Activated gamma-delta T cell treated with anti-CD3 and anti-CD28 coated beads, Interleukin-2, amount 50 U/mL, for 16 hours (primary cell): ENCODE data around the gene MMP24OS.

Experiments used
- DNase-seq: peaks from one replicate; pipeline ENCODE4 v3.0.0-alpha.2; 2020; ENCODE audit warnings: low read depth

The MMP24OS gene

GRCh38 chr20:35306931-35307517 lies 29.1 kb upstream of the MMP24OS start:
- DNase-seq: no peak

- DNase-seq: peak; percentile 43
These were observed 28.0 kb upstream of the MMP24OS start for GRCh38 chr20:35305682-35306556.

DNA sequence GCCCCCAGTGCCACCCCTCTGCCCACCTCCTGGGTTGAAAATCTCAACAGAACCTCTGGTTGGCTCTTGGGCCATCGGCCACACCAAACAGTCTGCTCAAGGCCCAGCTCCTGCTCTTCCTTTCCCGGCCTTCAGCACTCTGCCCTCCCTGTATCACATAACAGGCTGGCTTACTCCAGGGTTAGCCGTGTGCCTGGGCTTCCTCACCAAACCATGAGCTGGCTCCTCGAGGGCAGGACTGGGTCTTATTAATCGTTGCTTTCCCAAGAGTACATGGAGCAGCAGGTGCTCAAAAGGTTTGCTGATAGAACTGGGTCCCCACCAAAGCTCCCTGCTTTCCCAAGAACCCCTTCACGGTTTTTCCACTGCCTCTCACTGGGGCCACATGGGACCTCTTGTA lies 27.0 kb upstream of the MMP24OS start:
- no peak for DNase-seq

GRCh38 chr20:35303735-35304491 lies 26.0 kb upstream of the MMP24OS start:
- DNase-seq: peak; percentile 78

DNA sequence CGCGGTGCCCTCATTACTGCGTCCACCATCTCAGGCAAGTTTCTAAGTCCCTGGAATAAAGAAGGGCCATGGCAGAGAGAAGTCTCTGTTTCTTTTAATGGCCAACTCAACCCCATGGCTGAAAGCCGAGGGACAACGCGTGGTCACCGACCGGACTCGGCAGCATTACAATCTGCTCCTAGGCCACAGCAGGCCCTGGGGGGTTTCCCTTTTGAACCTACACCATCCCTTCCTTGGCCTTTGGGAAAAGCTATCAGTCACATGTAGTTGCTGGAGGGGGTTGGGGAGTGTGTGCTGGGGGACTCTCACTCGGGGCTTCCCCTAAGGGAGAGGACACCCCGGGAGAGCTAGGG lies 25.4 kb upstream of the MMP24OS start:
- DNase-seq: no peak

GRCh38 chr20:35302421-35303335 lies 24.8 kb upstream of the MMP24OS start:
- DNase-seq: no peak

DNA sequence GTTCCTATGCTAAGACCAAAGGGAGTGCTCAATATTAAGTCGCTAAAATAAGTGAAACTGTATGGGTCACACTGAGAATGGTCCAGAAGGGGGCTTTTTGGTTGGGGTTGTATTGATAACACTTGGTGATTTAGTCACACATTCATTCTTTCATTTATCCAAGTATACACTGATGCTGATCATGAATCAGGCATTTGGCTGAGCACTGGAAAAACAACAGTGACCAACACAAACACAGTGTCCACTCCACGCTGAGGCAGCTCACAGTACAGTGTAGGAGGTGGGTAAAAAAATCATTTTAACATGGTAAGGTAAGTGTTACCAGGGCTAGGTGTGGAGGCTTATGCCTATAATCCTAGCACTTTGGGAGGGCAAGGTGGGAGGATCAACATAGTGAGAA lies 23.5 kb upstream of the MMP24OS start:
- DNase-seq: no peak

GRCh38 chr20:35300469-35301262 lies 22.7 kb upstream of the MMP24OS start:
- no peak for DNase-seq

GRCh38 chr20:35299780-35300179 lies 21.9 kb upstream of the MMP24OS start:
- DNase-seq: no peak

DNA sequence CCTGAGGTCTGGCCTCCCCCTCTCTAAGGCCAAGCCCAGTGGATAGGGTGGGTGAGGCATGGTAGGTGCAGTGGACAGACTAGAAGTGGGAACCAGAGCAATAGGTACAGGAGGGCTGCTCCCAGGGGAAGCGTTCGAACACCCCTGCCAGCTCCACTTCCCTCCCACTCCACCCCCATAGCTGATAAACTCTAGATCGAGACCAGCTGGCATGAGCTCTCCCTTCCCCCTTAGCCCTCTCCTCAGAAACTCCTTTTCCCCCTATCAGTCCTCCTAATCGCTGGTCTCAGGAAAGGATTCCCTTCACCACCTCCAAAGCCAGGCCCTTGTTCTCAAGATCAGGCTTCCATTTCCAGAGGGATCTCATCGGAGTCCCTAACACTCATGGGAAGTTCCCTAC lies 20.3 kb upstream of the MMP24OS start:
- DNase-seq: no peak

- no peak for DNase-seq
These were observed 19.8 kb upstream of the MMP24OS start for GRCh38 chr20:35297740-35298139.

GRCh38 chr20:35297155-35297554 lies 19.2 kb upstream of the MMP24OS start:
- DNase-seq: no peak

DNA sequence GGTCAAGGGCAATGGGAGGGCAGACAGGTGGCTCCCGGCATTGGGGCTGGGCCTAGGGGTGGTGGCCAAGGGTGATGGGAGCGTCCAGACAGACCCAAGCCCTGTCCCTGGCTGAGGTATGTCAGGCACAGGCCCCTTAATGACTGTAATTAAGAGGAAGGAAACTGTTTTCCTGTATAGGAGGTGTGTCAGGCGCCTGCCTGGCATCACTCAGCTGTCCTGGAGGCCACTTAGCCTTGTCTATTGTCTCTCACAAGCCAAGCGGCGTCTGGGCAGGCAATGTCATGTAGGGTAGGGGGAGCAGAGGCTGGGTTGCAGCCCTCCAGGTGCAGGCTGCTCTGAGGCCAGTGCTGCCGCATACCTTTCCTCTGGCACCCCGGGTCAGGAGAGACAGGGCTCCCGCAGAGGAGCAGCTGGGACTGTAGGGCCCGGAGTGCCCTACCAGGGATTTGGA lies 18.2 kb upstream of the MMP24OS start:
- DNase-seq: no peak

DNA sequence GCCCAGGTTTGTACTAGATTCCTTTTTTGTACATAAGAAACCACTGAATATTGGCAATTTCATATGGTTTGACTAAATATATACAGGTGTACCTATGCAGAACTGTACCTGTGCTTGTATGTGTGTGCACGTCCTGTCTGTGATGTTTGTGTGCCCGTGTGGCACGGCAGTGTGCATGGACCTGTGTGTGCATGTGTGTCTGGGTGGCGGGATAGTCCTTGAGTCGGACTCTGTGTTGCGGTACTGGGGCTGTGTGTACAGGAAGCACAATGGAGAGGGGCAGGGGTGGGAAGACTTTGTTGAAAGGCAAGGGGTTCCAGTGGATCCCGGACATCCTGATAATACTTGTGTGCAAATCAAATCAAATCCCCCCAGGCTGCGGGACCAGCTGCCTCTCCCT lies 17.8 kb upstream of the MMP24OS start:
- no peak for DNase-seq

DNA sequence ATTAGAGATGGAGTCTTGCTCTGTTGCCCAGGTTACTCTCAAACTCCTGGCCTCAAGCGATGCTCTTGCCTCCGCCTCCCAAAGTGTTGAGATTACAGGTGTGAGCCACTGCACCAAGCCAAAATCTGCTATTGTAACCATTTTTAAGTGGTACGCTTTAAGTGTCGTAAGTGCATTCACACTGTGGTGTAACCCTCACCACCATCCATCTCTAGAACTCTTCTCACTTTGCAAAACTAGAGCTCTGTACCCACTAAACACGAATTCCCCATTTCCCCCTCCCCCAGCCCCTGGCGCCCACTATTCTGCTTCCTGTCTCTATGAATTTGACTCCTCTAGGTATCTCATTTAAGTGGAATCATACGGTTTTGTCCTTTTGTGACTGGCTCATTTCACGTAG lies 17.1 kb upstream of the MMP24OS start:
- DNase-seq: no peak

- no peak for DNase-seq
These were observed 16.4 kb upstream of the MMP24OS start for GRCh38 chr20:35294293-35294685.

DNA sequence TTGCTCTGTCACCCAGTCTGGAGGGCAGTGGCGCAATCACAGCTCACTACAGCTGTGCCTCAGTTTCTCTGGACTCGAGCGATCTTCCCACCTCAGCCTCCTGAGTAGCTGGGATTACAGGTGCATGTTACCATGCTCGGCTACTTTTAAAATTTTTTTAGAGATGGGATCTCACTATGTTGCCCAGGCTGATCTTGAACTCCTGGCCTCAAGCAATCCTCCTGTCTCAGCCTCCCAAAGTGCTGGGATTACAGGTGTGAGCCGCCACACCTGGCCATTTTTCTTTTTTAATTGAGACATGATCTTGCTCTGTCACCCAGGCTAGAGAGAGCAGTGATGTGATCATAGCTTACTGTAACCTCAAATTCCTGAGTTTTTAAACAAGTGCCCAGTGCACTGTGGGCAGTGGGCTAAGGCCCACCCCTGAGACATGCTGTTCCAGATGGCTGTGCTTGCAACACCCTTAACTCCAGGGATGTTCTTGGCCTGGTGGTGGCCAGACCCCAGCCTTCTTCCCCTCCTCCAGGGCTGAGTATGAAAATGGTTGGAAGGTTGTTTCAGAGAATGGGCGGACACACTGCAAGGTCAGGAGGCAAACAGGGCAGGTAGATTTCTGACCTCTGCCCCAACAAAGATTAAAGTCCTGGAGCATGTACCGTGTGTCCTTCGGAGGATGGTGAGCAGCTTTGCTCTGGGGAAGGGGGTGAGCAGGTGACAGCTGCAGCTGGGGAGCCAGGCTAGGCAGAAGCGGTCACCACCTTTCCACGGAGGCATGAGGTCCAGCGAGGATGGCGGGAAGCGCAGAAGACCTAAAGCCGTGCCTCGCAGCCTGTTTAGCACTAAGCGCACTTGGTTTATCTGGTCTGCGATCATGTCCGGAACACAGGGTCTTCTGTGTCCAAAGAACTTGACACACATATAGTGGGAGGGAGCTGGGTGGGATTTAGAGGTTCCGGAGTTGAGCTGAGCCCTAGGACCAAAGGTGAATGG lies 15.7 kb upstream of the MMP24OS start:
- no peak for DNase-seq

- DNase-seq: no peak
These were observed 14.8 kb upstream of the MMP24OS start for GRCh38 chr20:35292504-35293285.
